GM12878 (cell line): ENCODE results near the gene LRRN4CL. TPM values are rescaled to one million over a fixed set of nuclear protein-coding genes. Genes with fewer than 3 reads are reported as not detected.

Experiments used
- CREB1 ChIP-seq: IDR thresholded peaks from 2 replicates; pipeline ENCODE4 v1.6.1; 2012; ENCODE audit warnings: low read depth, mild to moderate bottlenecking, inconsistent platforms
- DPF2 ChIP-seq: fragments of 450-650 bp; IDR thresholded peaks from 2 replicates; pipeline ENCODE4 v1.6.1; 2017; ENCODE audit warnings: mild to moderate bottlenecking
- NR2C1 ChIP-seq: fragments of 450-650 bp; IDR thresholded peaks from 2 replicates; pipeline ENCODE4 v1.6.1; 2017; ENCODE audit warnings: antibody characterized with exemption, mild to moderate bottlenecking, moderate library complexity
- PKNOX1 ChIP-seq: fragments of 450-650 bp; IDR thresholded peaks from 2 replicates; pipeline ENCODE4 v1.6.1; 2016; ENCODE audit warnings: mild to moderate bottlenecking
- RBBP5 ChIP-seq: fragments of 200-600 bp; sonication (generic); conservative IDR thresholded peaks from 2 replicates; pipeline ENCODE4 v1.6.1; 2016
- TCF3 ChIP-seq: IDR thresholded peaks from 2 replicates; pipeline ENCODE4 v1.6.1; 2012; ENCODE audit warnings: low read depth, mild to moderate bottlenecking, low read length, borderline replicate concordance; ENCODE audit not compliant: insufficient read depth
- polyA plus RNA-seq, 11 experiments: library from polyadenylated mRNA; depleted of rRNA in 4 of 11; unstranded in 6 of 11; stranded (reverse) in 5 of 11; fragments of >200 nt; fragmentation: Nextera tagmentation in 4 of 11; fragmentation: Illumina TruSeq in 1 of 11; extraction: Ambion mirVana in 4 of 11; extraction: Trizol in 1 of 11; gene quantifications; 1 replicate in 1 of 11; 2 replicates in 10 of 11; pipeline versions ENCODE4 v1.2.1 to v1.2.3, GENCODE V29; 2011 to 2016; ENCODE audit warnings: inconsistent platforms in 2 of 11, missing spikeins in 2 of 11, low read depth in 1 of 11
- total RNA-seq, 4 experiments: library from RNA; depleted of rRNA in 3 of 4; stranded (reverse); fragments of >200 nt in 3 of 4; fragmentation: Illumina TruSeq in 1 of 4; extraction: Trizol in 1 of 4; gene quantifications; 2 replicates each; pipeline versions ENCODE4 v1.2.1 to v1.2.3, GENCODE V29; 2013 to 2021
- TF ChIP-seq, protein P1 (sequence below): IDR thresholded peaks from 2 replicates; pipeline ENCODE4 v1.6.1; 2012; ENCODE audit warnings: improper control_type of control experiment, low read depth, low read length; ENCODE audit not compliant: insufficient replicate concordance

The LRRN4CL gene
- total and polyA plus RNA-seq, 10 of the 15 experiments (the other 5 are each of a cell fraction or from before 2014, with no cell fraction given), result 0.01 to 0.06 TPM; not detected in 8

DNA sequence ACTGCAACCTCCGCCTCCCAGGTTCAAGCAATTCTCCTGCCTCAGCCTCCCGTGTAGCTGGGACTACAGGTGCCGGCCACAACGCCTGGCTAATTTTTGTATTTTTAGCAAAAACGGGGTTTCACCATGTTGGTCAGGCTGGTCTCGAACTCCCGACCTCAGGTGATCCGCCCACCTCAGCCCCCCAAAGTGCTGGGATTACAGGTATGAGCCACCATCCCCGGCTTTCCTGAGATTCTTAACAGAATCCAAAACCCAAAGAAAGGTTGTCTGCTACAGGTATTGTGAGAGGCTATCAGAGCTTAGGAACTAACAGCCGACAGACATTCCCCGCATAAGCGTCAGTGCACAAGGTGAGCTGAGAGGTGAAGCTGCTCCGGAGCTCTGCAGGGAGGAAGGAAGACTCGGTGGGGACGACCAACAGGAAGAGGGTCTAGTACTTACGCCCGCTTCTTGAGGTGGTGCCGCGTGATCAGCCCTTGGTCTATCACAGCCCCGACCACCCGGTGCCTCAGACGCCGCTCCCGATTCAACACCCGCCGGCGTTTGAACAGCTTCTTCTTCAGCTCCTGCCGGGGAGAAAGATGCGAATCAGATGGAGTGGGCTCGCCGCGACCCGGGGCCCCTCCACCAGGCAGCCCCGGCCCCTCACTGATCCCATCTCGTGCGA, 24.8 kb downstream of the LRRN4CL start (continued):
- TF ChIP-seq, protein P1, sequence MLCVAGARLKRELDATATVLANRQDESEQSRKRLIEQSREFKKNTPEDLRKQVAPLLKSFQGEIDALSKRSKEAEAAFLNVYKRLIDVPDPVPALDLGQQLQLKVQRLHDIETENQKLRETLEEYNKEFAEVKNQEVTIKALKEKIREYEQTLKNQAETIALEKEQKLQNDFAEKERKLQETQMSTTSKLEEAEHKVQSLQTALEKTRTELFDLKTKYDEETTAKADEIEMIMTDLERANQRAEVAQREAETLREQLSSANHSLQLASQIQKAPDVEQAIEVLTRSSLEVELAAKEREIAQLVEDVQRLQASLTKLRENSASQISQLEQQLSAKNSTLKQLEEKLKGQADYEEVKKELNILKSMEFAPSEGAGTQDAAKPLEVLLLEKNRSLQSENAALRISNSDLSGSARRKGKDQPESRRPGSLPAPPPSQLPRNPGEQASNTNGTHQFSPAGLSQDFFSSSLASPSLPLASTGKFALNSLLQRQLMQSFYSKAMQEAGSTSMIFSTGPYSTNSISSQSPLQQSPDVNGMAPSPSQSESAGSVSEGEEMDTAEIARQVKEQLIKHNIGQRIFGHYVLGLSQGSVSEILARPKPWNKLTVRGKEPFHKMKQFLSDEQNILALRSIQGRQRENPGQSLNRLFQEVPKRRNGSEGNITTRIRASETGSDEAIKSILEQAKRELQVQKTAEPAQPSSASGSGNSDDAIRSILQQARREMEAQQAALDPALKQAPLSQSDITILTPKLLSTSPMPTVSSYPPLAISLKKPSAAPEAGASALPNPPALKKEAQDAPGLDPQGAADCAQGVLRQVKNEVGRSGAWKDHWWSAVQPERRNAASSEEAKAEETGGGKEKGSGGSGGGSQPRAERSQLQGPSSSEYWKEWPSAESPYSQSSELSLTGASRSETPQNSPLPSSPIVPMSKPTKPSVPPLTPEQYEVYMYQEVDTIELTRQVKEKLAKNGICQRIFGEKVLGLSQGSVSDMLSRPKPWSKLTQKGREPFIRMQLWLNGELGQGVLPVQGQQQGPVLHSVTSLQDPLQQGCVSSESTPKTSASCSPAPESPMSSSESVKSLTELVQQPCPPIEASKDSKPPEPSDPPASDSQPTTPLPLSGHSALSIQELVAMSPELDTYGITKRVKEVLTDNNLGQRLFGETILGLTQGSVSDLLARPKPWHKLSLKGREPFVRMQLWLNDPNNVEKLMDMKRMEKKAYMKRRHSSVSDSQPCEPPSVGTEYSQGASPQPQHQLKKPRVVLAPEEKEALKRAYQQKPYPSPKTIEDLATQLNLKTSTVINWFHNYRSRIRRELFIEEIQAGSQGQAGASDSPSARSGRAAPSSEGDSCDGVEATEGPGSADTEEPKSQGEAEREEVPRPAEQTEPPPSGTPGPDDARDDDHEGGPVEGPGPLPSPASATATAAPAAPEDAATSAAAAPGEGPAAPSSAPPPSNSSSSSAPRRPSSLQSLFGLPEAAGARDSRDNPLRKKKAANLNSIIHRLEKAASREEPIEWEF, result no peak
- TF ChIP-seq DPF2, result no peak; the same call in 1 of the 2 replicates
- TF ChIP-seq NR2C1, result no peak
- TF ChIP-seq CREB1, result no peak
- TF ChIP-seq TCF3, result no peak
- TF ChIP-seq RBBP5, result no peak
- TF ChIP-seq PKNOX1, result no peak
